HCT116 (cell line): ENCODE measurements around the gene MAPK1.

Source experiments
- ATF3 ChIP-seq: IDR thresholded peaks from 2 replicates; pipeline ENCODE4 v1.6.1; 2012
- CTCF ChIP-seq, 3 experiments: fragments of 200-600 bp in 1 of 3; sonication (generic) in 1 of 3; IDR thresholded peaks in 2 of 3; conservative IDR thresholded peaks in 1 of 3; 2 replicates each; pipeline ENCODE4 v1.5.1; 2012 to 2017; ENCODE audit warnings: low read depth in 2 of 3, low read length in 2 of 3, antibody characterized with exemption in 1 of 3, borderline replicate concordance in 1 of 3, control low read depth in 1 of 3, mild to moderate bottlenecking in 1 of 3, mixed read lengths in 1 of 3, mixed run types in 1 of 3, moderate library complexity in 1 of 3; ENCODE audit not compliant: insufficient read depth in 1 of 3
- EGR1 ChIP-seq: IDR thresholded peaks from 2 replicates; pipeline ENCODE4 v1.6.1; 2012; ENCODE audit warnings: low read depth
- EZH2 ChIP-seq: fragments of 200-600 bp; sonication (generic); IDR thresholded peaks from 2 replicates; pipeline ENCODE4 v1.6.1; 2017; ENCODE audit warnings: antibody characterized with exemption, mixed run types
- POLR2A ChIP-seq: IDR thresholded peaks from 2 replicates; pipeline ENCODE4 v1.7.0; 2011; ENCODE audit warnings: borderline replicate concordance; ENCODE audit not compliant: insufficient read depth, insufficient read length; ENCODE audit errors: extremely low read depth
- POLR2AphosphoS5 ChIP-seq: IDR thresholded peaks from 2 replicates; pipeline ENCODE4 v1.6.1; 2011; ENCODE audit warnings: mild to moderate bottlenecking, low read depth, low read length, moderate library complexity
- REST ChIP-seq: IDR thresholded peaks from 2 replicates; pipeline ENCODE4 v1.6.1; 2012; ENCODE audit warnings: low read depth
- SIN3A ChIP-seq: IDR thresholded peaks from 2 replicates; pipeline ENCODE4 v1.6.1; 2012; ENCODE audit warnings: low read depth
- SP1 ChIP-seq: IDR thresholded peaks from 2 replicates; pipeline ENCODE4 v1.6.1; 2012; ENCODE audit warnings: low read depth
- YY1 ChIP-seq: IDR thresholded peaks from 2 replicates; pipeline ENCODE4 v1.6.1; 2011; ENCODE audit warnings: low read length, low read depth, moderate library complexity, mild to moderate bottlenecking; ENCODE audit not compliant: insufficient replicate concordance; ENCODE audit errors: extremely low read depth
- ZBTB33 ChIP-seq: IDR thresholded peaks from 2 replicates; pipeline ENCODE4 v1.6.1; 2011; ENCODE audit warnings: mild to moderate bottlenecking, low read length, moderate library complexity; ENCODE audit not compliant: insufficient replicate concordance; ENCODE audit errors: extremely low read depth
- ZFX ChIP-seq: fragments of 450-650 bp; IDR thresholded peaks from 2 replicates; pipeline ENCODE4 v1.6.1; 2017
- ZNF274 ChIP-seq: fragments of 200-500 bp; sonication (Bioruptor generic); IDR thresholded peaks from 2 replicates; pipeline ENCODE4 v1.6.1; 2014; ENCODE audit warnings: mild to moderate bottlenecking, low read depth, low read length, inconsistent platforms

GRCh38 chr22:21839765-21840140 lies 27.7 kb downstream of the MAPK1 start:
- TF ChIP-seq EGR1 (no peak), REST (no peak), ZBTB33 (no peak), POLR2AphosphoS5 (no peak), CTCF (IDR thresholded peaks at IDR 0.05 in 2 of 3, conservative IDR thresholded peaks at IDR 0.05 in 1 of 3; ENCODE audit: borderline replicate concordance in 1 of 3, insufficient read depth in 1 of 3, low read depth in 2 of 3, low read length in 2 of 3) (no peak), ZFX (no peak), ZNF274 (no peak), EZH2 (no peak), SIN3A (no peak), ATF3 (no peak), POLR2A (no peak), YY1 (no peak), SP1 (no peak)
